SK-MEL-5 (cell line): Measurements from ENCODE around the gene CCDC71. TPM values are rescaled to one million over a fixed set of nuclear protein-coding genes. Genes with fewer than 3 reads are reported as not detected.

ENCODE experiments used
- DNase-seq: peaks from one replicate; pipeline ENCODE4 v3.0.0-alpha.2; 2016; ENCODE audit warnings: low read depth, low spot score
- in situ Hi-C: cut with HindIII; loops from 2 replicates; pipeline ENCODE4 v1.10.0; 2016; ENCODE audit warnings: low sequenced_read_pairs, high pct_unique_total_duplicates, low pct_unique_long_range_greater_than_20kb
- total RNA-seq: library from RNA; depleted of rRNA; stranded (reverse); fragments of >200 nt; shearing (Covaris generic); gene quantifications from 2 replicates; pipeline ENCODE4 v1.2.3, GENCODE V29; 2014; rRNA removed

Gene CCDC71
- total RNA-seq, 1 experiment from 2014 or later: 25.3 TPM

- in situ Hi-C loops: no loop called here
Observed at GRCh38 chr3:49120096-49120437, 46.1 kb downstream of the CCDC71 start.

DNA sequence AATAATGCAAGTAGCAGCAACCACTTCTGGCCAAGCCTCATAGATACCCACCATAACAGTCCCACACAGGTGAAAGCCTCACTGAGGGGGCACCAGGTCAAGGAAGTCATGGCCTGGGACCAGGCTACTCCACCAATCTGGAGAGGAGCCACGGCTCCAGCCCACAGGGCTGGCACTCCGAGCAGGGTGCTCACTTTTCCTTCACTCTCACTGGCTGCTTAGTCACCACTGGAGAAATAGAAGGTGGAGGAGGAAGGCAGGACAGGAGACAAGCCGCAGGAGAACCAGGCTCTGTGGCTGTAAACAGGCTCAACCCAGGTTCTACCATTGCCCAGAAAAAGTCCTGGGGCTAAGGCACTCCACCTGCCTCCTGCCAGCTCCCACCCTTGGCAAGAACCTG lies 46.7 kb downstream of the CCDC71 start:
- DNase-seq: no peak
- in situ Hi-C loops: no loop called here

More at GRCh38 chr3:49120096-49120437, 46.1 kb downstream of the CCDC71 start:
- DNase-seq: no peak

DNA sequence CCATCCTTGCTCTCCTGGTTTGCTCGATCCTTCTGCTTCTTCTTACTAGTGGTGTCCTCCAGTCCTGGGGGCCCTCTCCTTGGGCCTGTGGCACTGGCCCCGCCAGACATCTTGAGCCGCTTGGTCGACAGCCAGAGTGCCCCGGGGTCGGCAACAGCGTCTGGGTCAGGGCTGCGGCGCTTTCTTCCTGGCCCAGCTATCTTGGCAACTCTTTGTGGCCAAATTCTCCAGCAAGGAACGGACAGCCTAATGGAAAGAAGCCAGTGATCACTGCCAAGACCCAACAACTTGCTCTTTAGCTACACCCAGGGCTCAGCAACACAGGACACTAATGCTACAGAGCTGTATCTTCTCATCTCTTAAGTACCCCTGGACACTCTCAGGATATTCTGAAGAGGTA lies 47.1 kb downstream of the CCDC71 start:
- in situ Hi-C loops: no loop called here

More for the DNA sequence above, 47.1 kb downstream of the CCDC71 start:
- DNase-seq: no peak

Other genes with a start within 250 kb of the CCDC71 start
- gene ARIH2, start 247.5 kb downstream of the CCDC71 start, total RNA-seq: 138 and 143 TPM in 2 replicates
- not detected in 2 replicates for gene P4HTM, start 176.1 kb downstream of the CCDC71 start, total RNA-seq
- gene WDR6, start 158.9 kb downstream of the CCDC71 start, total RNA-seq: 25.7 and 27.3 TPM in 2 replicates
- 35.6 and 41.5 TPM in 2 replicates for gene DALRD3, start 147.8 kb downstream of the CCDC71 start, total RNA-seq
- 174 and 216 TPM in 2 replicates for gene NDUFAF3, start 144.2 kb downstream of the CCDC71 start, total RNA-seq
- 463 and 511 TPM in 2 replicates for gene IMPDH2, start 136.9 kb downstream of the CCDC71 start, total RNA-seq
- 58.0 and 75.3 TPM in 2 replicates for gene QRICH1, start 72.3 kb downstream of the CCDC71 start, total RNA-seq
- gene QARS1, start 61.6 kb downstream of the CCDC71 start, total RNA-seq: 228 and 236 TPM in 2 replicates
- gene USP19, start 45.5 kb downstream of the CCDC71 start, total RNA-seq: 63.3 and 66.0 TPM in 2 replicates
- gene LAMB2, start 33.3 kb downstream of the CCDC71 start, total RNA-seq: 43.6 and 45.1 TPM in 2 replicates
- 12.2 and 15.8 TPM in 2 replicates for gene KLHDC8B, start 5.3 kb upstream of the CCDC71 start, total RNA-seq
- gene C3orf62, start 110.9 kb upstream of the CCDC71 start, total RNA-seq: 1.7 and 2.1 TPM in 2 replicates
- gene USP4, start 173.7 kb upstream of the CCDC71 start, total RNA-seq: 11.8 and 12.4 TPM in 2 replicates
- gene GPX1, start 192.0 kb upstream of the CCDC71 start, total RNA-seq: 28.7 and 29.0 TPM in 2 replicates
- 283 and 287 TPM in 2 replicates for gene RHOA, start 245.6 kb upstream of the CCDC71 start, total RNA-seq
- 17.7 and 19.8 TPM in 2 replicates for gene TCTA, start 246.1 kb upstream of the CCDC71 start, total RNA-seq